ENCODE results near the gene GUCY1A1.

DNA sequence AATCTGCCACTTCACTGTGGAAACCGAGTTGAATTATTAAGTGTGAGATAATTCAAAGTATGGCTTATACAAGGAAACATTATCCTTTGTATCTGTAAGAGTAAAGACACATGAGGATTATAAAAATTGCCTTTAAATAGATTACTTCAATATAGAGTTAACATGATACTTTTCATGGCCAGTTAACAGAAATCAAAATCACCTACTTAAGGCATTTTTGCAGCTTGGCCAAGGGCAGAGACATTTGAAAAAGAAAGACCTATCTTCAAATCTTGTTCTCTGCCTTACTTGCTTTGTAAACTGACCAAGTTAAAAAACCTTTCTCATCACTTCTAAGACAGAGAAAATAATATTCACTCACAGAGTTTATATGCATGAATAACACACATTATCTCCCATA lies 47.3 kb downstream of the GUCY1A1 start:
- TF ChIP-seq CTCF (IDR thresholded peaks at IDR 0.05) (no peak), POLR2A (IDR thresholded peaks at IDR 0.05) (no peak)
